Lower leg skin (tissue), 3 donors: ENCODE data around the gene GDF9.

Experiments used
- POLR2A ChIP-seq, 2 donors: fragments of 450-650 bp; IDR thresholded peaks; one replicate each; pipeline ENCODE4 v1.6.1; 2016 to 2017; ENCODE audit warnings: antibody characterized with exemption in 2 of 2, mild to moderate bottlenecking in 1 of 2, moderate library complexity in 1 of 2
- TF ChIP-seq, protein P1 (sequence below), 3 donors: fragments of 450-650 bp; IDR thresholded peaks; one replicate each; pipeline ENCODE4 v1.5.1; 2016; ENCODE audit warnings: antibody characterized with exemption in 3 of 3, mild to moderate bottlenecking in 3 of 3, moderate library complexity in 2 of 3

- no peak for TF ChIP-seq POLR2A (IDR thresholded peaks at IDR 0.05)
- TF ChIP-seq, protein P1, sequence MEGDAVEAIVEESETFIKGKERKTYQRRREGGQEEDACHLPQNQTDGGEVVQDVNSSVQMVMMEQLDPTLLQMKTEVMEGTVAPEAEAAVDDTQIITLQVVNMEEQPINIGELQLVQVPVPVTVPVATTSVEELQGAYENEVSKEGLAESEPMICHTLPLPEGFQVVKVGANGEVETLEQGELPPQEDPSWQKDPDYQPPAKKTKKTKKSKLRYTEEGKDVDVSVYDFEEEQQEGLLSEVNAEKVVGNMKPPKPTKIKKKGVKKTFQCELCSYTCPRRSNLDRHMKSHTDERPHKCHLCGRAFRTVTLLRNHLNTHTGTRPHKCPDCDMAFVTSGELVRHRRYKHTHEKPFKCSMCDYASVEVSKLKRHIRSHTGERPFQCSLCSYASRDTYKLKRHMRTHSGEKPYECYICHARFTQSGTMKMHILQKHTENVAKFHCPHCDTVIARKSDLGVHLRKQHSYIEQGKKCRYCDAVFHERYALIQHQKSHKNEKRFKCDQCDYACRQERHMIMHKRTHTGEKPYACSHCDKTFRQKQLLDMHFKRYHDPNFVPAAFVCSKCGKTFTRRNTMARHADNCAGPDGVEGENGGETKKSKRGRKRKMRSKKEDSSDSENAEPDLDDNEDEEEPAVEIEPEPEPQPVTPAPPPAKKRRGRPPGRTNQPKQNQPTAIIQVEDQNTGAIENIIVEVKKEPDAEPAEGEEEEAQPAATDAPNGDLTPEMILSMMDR (IDR thresholded peaks at IDR 0.05): no peak
These were observed 35.5 kb upstream of the GDF9 start for GRCh38 chr5:132901730-132902129.
